ENCODE data around the gene GPR176.

The GPR176 gene

GRCh38 chr15:39921274-39921638 is 1.2 kb upstream of the GPR176 start:
- CTCF ChIA-PET: no interaction called here
- POLR2A ChIA-PET: interaction anchor here (0.8 to 7.0 kb wide), 5 partner anchors 11 to 138 kb away, joined by 3 to 54 read pairs (median 6); partner anchors contain the start of genes EIF2AK4 and FSIP1
- TF ChIP-seq ARNT (IDR thresholded peaks at IDR 0.05): no peak
- TF ChIP-seq LEF1 (IDR thresholded peaks at IDR 0.05; ENCODE audit: borderline replicate concordance): no peak
- DNase-seq (ENCODE audit: extremely low spot score): no peak

- peak; percentile 74 for DNase-seq (ENCODE audit: extremely low spot score)
- no peak for TF ChIP-seq LEF1 (IDR thresholded peaks at IDR 0.05; ENCODE audit: borderline replicate concordance)
- peak; percentile 81 for TF ChIP-seq L3MBTL2 (conservative IDR thresholded peaks at IDR 0.05)
- TF ChIP-seq HDGF (IDR thresholded peaks at IDR 0.05; ENCODE audit: borderline replicate concordance): no peak
- TF ChIP-seq FOXA1 (IDR thresholded peaks at IDR 0.05): no peak
- ChIA-PET POLR2A (interaction anchor here (0.8 to 7.0 kb wide), 7 partner anchors 12 to 138 kb away, joined by 3 to 54 read pairs (median 5); partner anchors contain the start of genes EIF2AK4 and FSIP1), CTCF (no interaction called here)
Measured at GRCh38 chr15:39920510-39921273, 626 bp upstream of the GPR176 start.

GRCh38 chr15:39919411-39919747 is 687 bp downstream of the GPR176 start:
- TF ChIP-seq PKNOX1 (IDR thresholded peaks at IDR 0.05): no peak
- TF ChIP-seq TARDBP (IDR thresholded peaks at IDR 0.05): no peak
- TF ChIP-seq FOXK2 (IDR thresholded peaks at IDR 0.05): no peak
- TF ChIP-seq SP1 (IDR thresholded peaks at IDR 0.05): no peak
- TF ChIP-seq FOXA1 (IDR thresholded peaks at IDR 0.05): no peak
- TF ChIP-seq BHLHE40 (IDR thresholded peaks at IDR 0.05; ENCODE audit: borderline replicate concordance): no peak
- no peak for TF ChIP-seq NFRKB (IDR thresholded peaks at IDR 0.05)
- TF ChIP-seq ZNF384 (IDR thresholded peaks at IDR 0.05): no peak
- POLR2A ChIA-PET: interaction anchor here (1.4 kb wide), 1 partner anchor 12 kb away, joined by 5 read pairs; no protein-coding TSS in a partner anchor
- CTCF ChIA-PET: no interaction called here
- peak; percentile 9 for DNase-seq (ENCODE audit: extremely low spot score)

GRCh38 chr15:39918688-39919385 is 1.2 kb downstream of the GPR176 start:
- TF ChIP-seq FOXM1 (IDR thresholded peaks at IDR 0.05; ENCODE audit: borderline replicate concordance) (no peak), TARDBP (IDR thresholded peaks at IDR 0.05) (no peak), FOXA1 (IDR thresholded peaks at IDR 0.05) (no peak), BHLHE40 (IDR thresholded peaks at IDR 0.05; ENCODE audit: borderline replicate concordance) (no peak)
- DNase-seq (ENCODE audit: extremely low spot score): no peak
- ChIA-PET CTCF (no interaction called here), POLR2A (interaction anchor here (1.4 kb wide), 1 partner anchor 11 kb away, joined by 5 read pairs; no protein-coding TSS in a partner anchor)

- POLR2A ChIA-PET: interaction anchor here (1.1 kb wide), 1 partner anchor 19 kb away, joined by 3 read pairs; the partner anchor contains the start of gene EIF2AK4
- CTCF ChIA-PET: no interaction called here
- no peak for DNase-seq (ENCODE audit: extremely low spot score)
- TF ChIP-seq FOXA1 (IDR thresholded peaks at IDR 0.05) (no peak), BHLHE40 (IDR thresholded peaks at IDR 0.05; ENCODE audit: borderline replicate concordance) (no peak), ARNT (IDR thresholded peaks at IDR 0.05) (no peak), PKNOX1 (IDR thresholded peaks at IDR 0.05) (no peak), LEF1 (IDR thresholded peaks at IDR 0.05; ENCODE audit: borderline replicate concordance) (no peak), NFRKB (IDR thresholded peaks at IDR 0.05) (no peak), L3MBTL2 (conservative IDR thresholded peaks at IDR 0.05) (no peak), SUZ12 (IDR thresholded peaks at IDR 0.05) (no peak), FOXK2 (IDR thresholded peaks at IDR 0.05) (no peak), ZNF384 (IDR thresholded peaks at IDR 0.05) (no peak), CTBP1 (IDR thresholded peaks at IDR 0.05; ENCODE audit: borderline replicate concordance) (no peak), HDGF (IDR thresholded peaks at IDR 0.05; ENCODE audit: borderline replicate concordance) (no peak), ELF4 (IDR thresholded peaks at IDR 0.05) (no peak), FOXM1 (IDR thresholded peaks at IDR 0.05; ENCODE audit: borderline replicate concordance) (no peak), TARDBP (IDR thresholded peaks at IDR 0.05) (no peak), SP1 (IDR thresholded peaks at IDR 0.05) (no peak)
Measured at GRCh38 chr15:39914977-39915376, 5.1 kb downstream of the GPR176 start.

- TF ChIP-seq HDGF (IDR thresholded peaks at IDR 0.05; ENCODE audit: borderline replicate concordance): no peak
- TF ChIP-seq ZNF384 (IDR thresholded peaks at IDR 0.05): no peak
- no peak for TF ChIP-seq NFRKB (IDR thresholded peaks at IDR 0.05)
- TF ChIP-seq TARDBP (IDR thresholded peaks at IDR 0.05): no peak
- no peak for TF ChIP-seq SUZ12 (IDR thresholded peaks at IDR 0.05)
- no peak for TF ChIP-seq CTBP1 (IDR thresholded peaks at IDR 0.05; ENCODE audit: borderline replicate concordance)
- TF ChIP-seq ARNT (IDR thresholded peaks at IDR 0.05): no peak
- TF ChIP-seq PKNOX1 (IDR thresholded peaks at IDR 0.05): no peak
- TF ChIP-seq ELF4 (IDR thresholded peaks at IDR 0.05): no peak
- TF ChIP-seq L3MBTL2 (conservative IDR thresholded peaks at IDR 0.05): no peak
- TF ChIP-seq SP1 (IDR thresholded peaks at IDR 0.05): no peak
- no peak for TF ChIP-seq FOXK2 (IDR thresholded peaks at IDR 0.05)
- CTCF ChIA-PET: no interaction called here
- POLR2A ChIA-PET: no interaction called here
- DNase-seq (ENCODE audit: extremely low spot score): no peak
Measured at GRCh38 chr15:39909007-39909406, 11.1 kb downstream of the GPR176 start.

Data from HEK293T (cell line).